Measurements from ENCODE around the gene UTS2.

UTS2 gene

DNA sequence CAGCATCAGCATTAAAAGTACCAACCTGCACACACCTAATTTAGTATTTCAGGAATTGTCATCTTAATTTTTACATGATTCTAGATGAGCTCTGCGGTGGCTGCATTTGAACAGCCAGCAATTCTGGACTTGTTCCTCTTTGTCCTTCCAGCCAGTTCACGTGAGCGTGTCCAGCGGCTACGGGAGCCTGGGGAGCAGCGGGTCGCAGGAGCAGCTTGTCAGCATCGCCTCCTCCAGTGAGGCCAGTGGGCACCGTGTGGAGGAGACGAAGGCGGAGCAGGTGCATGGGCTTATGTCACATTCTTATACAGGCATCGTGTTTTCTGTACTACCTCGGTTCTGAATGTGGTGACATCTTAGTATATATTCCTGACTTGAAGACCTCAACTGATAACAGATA lies 43.1 kb downstream of the UTS2 start:
- CTCF ChIA-PET: interaction anchor here (0.6 kb wide), 1 partner anchor 541 kb away, joined by 3 read pairs; no protein-coding TSS in a partner anchor
- POLR2A ChIA-PET (ENCODE audit: low non-redundant PET): no interaction called here

DNA sequence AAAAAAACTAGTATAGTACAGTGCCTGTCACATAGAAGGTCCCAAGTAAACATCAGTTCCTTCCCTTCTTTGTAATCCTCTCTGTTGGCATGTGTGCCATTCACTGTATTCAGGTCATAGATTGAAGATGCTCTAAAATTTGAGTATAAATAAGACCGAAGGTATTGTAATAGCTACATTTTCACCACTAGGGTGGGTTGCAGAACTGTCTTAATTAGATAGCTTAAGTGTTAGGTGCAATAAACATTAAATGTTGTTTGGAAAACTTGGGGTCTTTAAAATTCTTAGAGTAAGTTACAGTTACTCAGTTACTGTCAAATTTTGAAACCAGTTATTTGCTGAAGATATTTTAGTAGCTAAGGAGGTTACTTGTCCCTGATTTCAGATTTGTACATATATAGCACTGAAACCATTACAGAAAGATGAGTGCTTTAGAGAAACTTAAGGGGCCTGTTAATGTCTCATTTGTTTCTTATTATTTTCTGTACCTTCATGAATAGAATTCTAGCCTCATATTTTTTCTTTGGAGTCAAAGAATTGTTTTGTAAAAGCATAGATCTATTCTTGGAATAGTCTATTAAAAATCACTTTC lies 44.5 kb downstream of the UTS2 start:
- no peak overlapping the region for H3K27ac ChIP-seq
- ChIA-PET POLR2A (ENCODE audit: low non-redundant PET) (no interaction called here), CTCF (interaction anchor here (0.6 to 1.0 kb wide), 3 partner anchors 11 to 95 kb away, joined by 3 to 4 read pairs (median 3); no protein-coding TSS in a partner anchor)
- DNase-seq (ENCODE audit: low spot score): peak; percentile 26
- TF ChIP-seq CTCF (conservative IDR thresholded peaks at IDR 0.05; ENCODE audit: low read depth): peak; percentile 51

More for the DNA sequence above, 43.1 kb downstream of the UTS2 start:
- H3K27ac ChIP-seq: no peak overlapping the region
- no peak for TF ChIP-seq CTCF (conservative IDR thresholded peaks at IDR 0.05; ENCODE audit: low read depth)
- DNase-seq (ENCODE audit: low spot score): no peak

- no peak for TF ChIP-seq CTCF (conservative IDR thresholded peaks at IDR 0.05; ENCODE audit: low read depth)
- no peak for DNase-seq (ENCODE audit: low spot score)
- H3K27ac ChIP-seq: no peak overlapping the region
- ChIA-PET POLR2A (ENCODE audit: low non-redundant PET) (no interaction called here), CTCF (interaction anchor here (0.5 kb wide), 1 partner anchor 413 kb away, joined by 3 read pairs; no protein-coding TSS in a partner anchor)
These were observed 47.4 kb downstream of the UTS2 start for GRCh38 chr1:7805460-7805859.
